RWPE2 (cell line): Measurements from ENCODE around the gene RNF215.
"Not testable (repeated sequence)": the region's sequence is repeated elsewhere in the genome, so short reads cannot be mapped to it uniquely, and the experiment has no call there.

Source experiments
- ATAC-seq: fragments of 200-7000 bp; cut with Tn5 transposase; 3 replicates; pipeline ENCODE4 v1.9.1; 2021; ENCODE audit warnings: low read depth
- DNase-seq: peaks from one replicate; pipeline ENCODE4 v3.0.0-alpha.2; 2020; ENCODE audit warnings: low spot score
- H3K27ac ChIP-seq: fragments of 450-650 bp; 2 replicates; pipeline ENCODE4 v1.5.1; 2017; ENCODE audit warnings: mild to moderate bottlenecking; ENCODE audit not compliant: poor library complexity, severe bottlenecking
- H3K27me3 ChIP-seq: fragments of 250-450 bp; sonication (Bioruptor Pico); 2 replicates; pipeline ENCODE4 v1.5.1; 2021; ENCODE audit warnings: mild to moderate bottlenecking, moderate library complexity; ENCODE audit not compliant: insufficient read depth, poor library complexity, severe bottlenecking
- H3K36me3 ChIP-seq: fragments of 250-450 bp; sonication (Bioruptor Pico); 2 replicates; pipeline ENCODE4 v1.5.1; 2020; ENCODE audit warnings: low read depth, mild to moderate bottlenecking, moderate library complexity
- H3K4me1 ChIP-seq: fragments of 250-450 bp; sonication (Bioruptor Pico); 2 replicates; pipeline ENCODE4 v1.5.1; 2021; ENCODE audit warnings: mild to moderate bottlenecking, moderate library complexity; ENCODE audit not compliant: insufficient read depth, poor library complexity, severe bottlenecking
- H3K4me3 ChIP-seq: fragments of 250-450 bp; sonication (Bioruptor Pico); 2 replicates; pipeline ENCODE4 v1.5.1; 2021; ENCODE audit warnings: mild to moderate bottlenecking, moderate library complexity; ENCODE audit not compliant: severe bottlenecking
- H3K9me3 ChIP-seq: fragments of 250-450 bp; sonication (Bioruptor Pico); 2 replicates; pipeline ENCODE4 v1.5.1; 2021; ENCODE audit warnings: mild to moderate bottlenecking, moderate library complexity; ENCODE audit not compliant: severe bottlenecking
- TF ChIP-seq, protein P1 (sequence below): fragments of 450-650 bp; IDR thresholded peaks from one replicate; pipeline ENCODE4 v1.5.1; 2017; ENCODE audit warnings: mild to moderate bottlenecking, moderate library complexity; ENCODE audit not compliant: poor library complexity, severe bottlenecking

Gene RNF215

GRCh38 chr22:30402028-30402765, 15.0 kb upstream of the RNF215 start:
- H3K36me3 ChIP-seq, result peaks cover 71% of the 10 kb centered on the region
- no peak for DNase-seq
- H3K27ac ChIP-seq, result no peak overlapping the region
- H3K9me3 ChIP-seq, result no peaks in the 10 kb centered on the region
- TF ChIP-seq, protein P1, sequence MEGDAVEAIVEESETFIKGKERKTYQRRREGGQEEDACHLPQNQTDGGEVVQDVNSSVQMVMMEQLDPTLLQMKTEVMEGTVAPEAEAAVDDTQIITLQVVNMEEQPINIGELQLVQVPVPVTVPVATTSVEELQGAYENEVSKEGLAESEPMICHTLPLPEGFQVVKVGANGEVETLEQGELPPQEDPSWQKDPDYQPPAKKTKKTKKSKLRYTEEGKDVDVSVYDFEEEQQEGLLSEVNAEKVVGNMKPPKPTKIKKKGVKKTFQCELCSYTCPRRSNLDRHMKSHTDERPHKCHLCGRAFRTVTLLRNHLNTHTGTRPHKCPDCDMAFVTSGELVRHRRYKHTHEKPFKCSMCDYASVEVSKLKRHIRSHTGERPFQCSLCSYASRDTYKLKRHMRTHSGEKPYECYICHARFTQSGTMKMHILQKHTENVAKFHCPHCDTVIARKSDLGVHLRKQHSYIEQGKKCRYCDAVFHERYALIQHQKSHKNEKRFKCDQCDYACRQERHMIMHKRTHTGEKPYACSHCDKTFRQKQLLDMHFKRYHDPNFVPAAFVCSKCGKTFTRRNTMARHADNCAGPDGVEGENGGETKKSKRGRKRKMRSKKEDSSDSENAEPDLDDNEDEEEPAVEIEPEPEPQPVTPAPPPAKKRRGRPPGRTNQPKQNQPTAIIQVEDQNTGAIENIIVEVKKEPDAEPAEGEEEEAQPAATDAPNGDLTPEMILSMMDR, result no peak
- no peaks in the 10 kb centered on the region for H3K27me3 ChIP-seq
- H3K4me3 ChIP-seq, result no peak overlapping the region
- peaks cover 11% of the 10 kb centered on the region for H3K4me1 ChIP-seq
- ATAC-seq, result no peak

DNA sequence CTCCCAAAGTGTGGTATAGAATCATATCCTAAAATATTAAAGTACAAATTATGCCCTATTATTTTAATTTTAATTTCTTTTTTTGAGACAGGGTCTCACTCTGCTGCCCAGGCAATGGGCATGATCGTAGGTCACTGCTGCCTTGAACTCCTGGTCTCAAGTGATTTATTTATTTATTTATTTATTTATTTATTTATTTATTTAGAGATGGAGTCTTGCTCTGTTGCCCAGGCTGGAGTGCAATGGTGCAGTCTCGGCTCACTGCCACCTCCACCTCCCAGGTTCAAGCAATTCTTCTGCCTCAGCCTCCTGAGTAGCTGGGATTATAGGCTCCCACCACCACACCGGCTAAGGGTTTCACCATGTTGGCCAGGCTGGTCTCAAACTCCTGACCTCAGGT, 13.8 kb upstream of the RNF215 start:
- not testable (repeated sequence) for H3K27me3 ChIP-seq
- peaks cover 11% of the 10 kb centered on the region for H3K4me1 ChIP-seq

DNA sequence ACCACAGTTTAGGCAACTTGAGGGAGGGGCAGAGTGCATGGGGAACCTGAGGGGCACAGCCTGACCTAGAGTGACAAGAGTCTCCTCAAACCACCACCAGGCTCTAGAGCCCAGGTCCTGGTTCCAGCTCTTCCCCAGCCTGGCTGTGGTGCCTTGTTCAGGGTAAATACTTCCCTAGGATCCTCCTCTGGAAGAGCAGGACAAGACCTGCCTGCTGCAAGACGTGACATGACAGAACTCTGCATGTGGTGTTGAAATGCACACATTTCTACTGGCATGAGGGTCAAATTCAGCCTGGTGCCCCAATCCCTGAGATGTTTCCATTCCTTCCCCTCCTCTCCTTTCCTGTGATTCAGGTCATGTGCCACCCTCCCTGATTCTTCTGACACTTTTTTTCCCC, 12.9 kb upstream of the RNF215 start:
- no peak for DNase-seq
- Histone ChIP-seq H3K4me3 (no peak overlapping the region), H3K27me3 (no peaks in the 10 kb centered on the region), H3K9me3 (no peaks in the 10 kb centered on the region), H3K4me1 (peaks cover 11% of the 10 kb centered on the region), H3K36me3 (peaks cover 53% of the 10 kb centered on the region), H3K27ac (peak overlapping the region; percentile 73)
- TF ChIP-seq, protein P1, result no peak
- peak; percentile 48; the same call in 2 of the 3 replicates for ATAC-seq

More for the DNA sequence above, 13.8 kb upstream of the RNF215 start:
- H3K9me3 ChIP-seq, ATAC-seq, DNase-seq, H3K27ac ChIP-seq, H3K4me3 ChIP-seq: not testable (repeated sequence)
- H3K36me3 ChIP-seq, result peaks cover 59% of the 10 kb centered on the region

DNA sequence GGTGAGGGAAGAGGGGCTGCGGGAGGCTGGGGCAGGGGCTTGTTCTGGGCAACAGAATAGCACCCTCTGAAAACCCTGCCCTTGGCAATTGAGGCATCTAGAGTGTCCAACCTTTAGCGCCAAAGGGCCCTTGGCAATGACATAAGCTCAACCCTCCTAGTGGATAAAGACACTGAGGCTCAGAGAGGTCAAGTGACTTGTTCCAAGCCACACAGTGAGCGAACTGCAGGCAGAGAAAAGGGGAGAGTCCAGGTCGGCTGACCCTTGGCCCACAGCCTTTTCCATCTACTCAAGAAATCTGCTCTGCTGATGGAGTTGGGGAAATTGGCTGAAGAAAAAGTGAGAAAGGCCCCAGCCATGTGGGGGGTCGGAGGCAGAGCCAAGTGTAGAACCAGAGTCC, 12.5 kb upstream of the RNF215 start:
- H3K9me3 ChIP-seq, result no peaks in the 10 kb centered on the region
- H3K4me3 ChIP-seq, result no peak overlapping the region
- peaks cover 11% of the 10 kb centered on the region for H3K4me1 ChIP-seq
- DNase-seq (no peak), ATAC-seq (no peak)
- peaks cover 53% of the 10 kb centered on the region for H3K36me3 ChIP-seq
- TF ChIP-seq, protein P1, result no peak
- H3K27me3 ChIP-seq, result no peaks in the 10 kb centered on the region
- H3K27ac ChIP-seq, result peak overlapping the region; percentile 73

- Histone ChIP-seq H3K27ac (peak overlapping the region; percentile 73), H3K4me1 (peaks cover 11% of the 10 kb centered on the region), H3K27me3 (no peaks in the 10 kb centered on the region), H3K36me3 (peaks cover 46% of the 10 kb centered on the region), H3K4me3 (peak overlapping the region; percentile 69), H3K9me3 (no peaks in the 10 kb centered on the region)
- ATAC-seq (no peak), DNase-seq (no peak)
- TF ChIP-seq, protein P1, result no peak
These were observed 11.8 kb upstream of the RNF215 start for GRCh38 chr22:30398685-30399680.
